HG03039 (cell line): ENCODE data around the gene GRB10.

Experiments used
- ATAC-seq: cut with Tn5 transposase; IDR thresholded peaks from one replicate; pipeline ENCODE4 v1.9.1; 2021; ENCODE audit warnings: mild to moderate bottlenecking, moderate library complexity; ENCODE audit not compliant: unreplicated experiment

The GRB10 gene

GRCh38 chr7:50674896-50675835, 107.5 kb downstream of the GRB10 start:
- no peak for ATAC-seq

- ATAC-seq, result no peak
Observed at GRCh38 chr7:50674299-50674698, 108.4 kb downstream of the GRB10 start.

DNA sequence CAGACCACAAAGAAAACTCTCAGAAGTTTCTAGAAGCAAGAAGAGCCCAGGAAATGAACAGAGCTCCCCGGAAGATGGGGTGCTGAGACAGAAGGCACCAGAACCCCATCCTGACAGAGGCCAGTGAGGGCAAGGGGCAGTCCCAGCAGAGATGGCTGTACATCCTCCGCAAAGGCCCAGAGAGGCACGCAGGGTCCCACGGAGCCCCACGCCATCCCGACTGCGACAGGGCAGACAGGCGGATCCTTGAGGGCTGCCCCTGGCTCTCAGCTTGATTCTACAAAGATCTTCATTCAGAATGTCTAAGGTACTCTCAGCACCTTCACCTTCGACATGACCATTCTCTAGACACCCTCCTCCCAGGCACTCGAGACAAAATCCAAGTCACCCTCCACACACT, 109.6 kb downstream of the GRB10 start:
- no peak for ATAC-seq

GRCh38 chr7:50672045-50672444, 110.7 kb downstream of the GRB10 start:
- ATAC-seq, result no peak

- ATAC-seq, result no peak
Observed at GRCh38 chr7:50671386-50671785, 111.3 kb downstream of the GRB10 start.

- no peak for ATAC-seq
Observed at GRCh38 chr7:50669890-50670289, 112.8 kb downstream of the GRB10 start.

DNA sequence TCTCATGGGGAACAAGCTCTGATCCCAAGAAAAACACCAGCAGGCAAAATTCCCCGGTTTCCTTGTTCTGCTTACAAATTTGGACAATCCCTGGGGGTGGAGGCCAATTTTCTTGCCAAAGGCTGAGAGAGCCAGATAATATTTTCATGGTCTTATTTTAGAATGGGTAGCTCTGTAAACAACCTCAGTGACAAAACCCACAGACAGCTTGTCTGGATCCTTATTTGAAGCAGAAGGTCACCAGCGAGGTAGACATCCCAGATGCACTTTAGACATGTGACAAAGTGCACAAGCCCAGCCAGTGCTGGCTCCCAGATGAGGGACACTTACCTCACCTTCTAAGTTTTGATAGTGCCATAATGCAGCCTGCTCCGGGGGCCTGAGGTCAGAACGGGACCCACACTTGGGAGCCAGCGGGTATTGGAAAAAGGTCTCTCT, 114.9 kb downstream of the GRB10 start:
- no peak for ATAC-seq

DNA sequence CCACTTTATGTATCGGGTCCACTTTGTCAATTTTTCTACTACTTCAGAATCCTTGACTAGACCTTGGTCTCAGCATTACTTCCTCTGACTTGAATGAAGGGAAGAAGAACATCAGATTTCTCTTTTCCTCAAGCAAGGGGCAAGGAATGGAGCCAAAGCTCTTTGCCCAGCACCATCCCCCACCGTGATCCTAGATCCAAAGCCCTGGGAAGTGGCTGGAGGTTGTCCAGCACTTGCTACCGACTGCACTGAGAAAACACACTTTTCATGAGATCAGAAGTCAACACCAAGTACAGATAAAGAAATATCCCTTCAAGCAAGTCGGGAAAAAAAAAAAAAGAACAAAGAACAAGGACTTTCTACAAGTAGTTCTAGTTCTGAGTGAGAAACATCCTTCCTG, 115.4 kb downstream of the GRB10 start:
- no peak for ATAC-seq

DNA sequence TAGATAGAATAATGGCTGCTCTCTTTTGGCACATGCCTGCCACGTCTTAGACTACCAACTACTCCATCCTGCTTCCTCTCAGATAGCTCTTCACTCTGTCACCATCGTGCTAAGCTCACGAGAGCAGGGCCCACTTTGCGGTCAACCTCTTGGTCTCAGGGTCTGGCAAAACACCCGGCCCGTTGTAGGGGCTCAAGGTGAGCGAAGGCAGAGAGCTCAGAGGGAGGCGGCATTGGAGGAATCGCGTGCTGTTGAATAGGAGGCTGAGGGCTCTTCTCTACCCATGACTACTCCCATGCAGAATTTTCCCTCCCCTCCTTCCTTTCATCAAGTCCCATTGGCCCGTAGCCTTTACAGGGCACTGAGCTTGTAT, 116.6 kb downstream of the GRB10 start:
- ATAC-seq, result no peak

DNA sequence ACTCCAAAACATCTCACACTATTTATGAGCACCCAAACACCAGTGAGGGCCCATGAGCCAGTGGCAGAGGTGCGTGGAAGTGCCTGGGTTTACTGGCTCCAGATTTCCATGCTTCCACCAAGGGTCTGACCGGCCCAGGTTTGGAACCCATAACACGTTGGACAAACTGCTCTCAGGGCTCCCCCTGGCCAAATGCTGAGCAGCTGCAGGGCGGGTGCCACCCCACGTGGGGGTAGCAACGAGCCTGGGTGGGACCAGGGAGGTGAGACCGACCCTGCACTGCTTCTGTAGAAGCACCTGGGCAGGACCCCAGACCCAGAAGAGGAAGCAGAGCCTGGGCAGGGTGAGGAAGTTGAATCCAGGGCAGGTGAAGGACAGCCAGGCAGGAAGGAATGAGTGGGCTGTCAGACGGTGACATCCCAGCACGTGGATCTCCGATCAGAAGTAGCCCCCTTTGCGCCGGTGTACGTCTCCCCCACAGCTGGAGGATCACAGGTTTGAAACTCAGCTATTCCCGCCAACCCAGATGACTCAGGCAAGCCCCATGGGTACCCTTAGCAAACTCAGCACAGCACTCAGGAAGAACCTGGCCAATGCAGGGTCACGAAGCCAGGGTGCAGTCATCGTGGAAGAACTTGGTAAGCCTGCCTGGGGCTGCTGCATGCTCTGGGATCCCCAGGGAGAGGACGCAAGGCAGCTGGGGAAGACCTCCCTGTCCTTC, 117.1 kb downstream of the GRB10 start:
- no peak for ATAC-seq

DNA sequence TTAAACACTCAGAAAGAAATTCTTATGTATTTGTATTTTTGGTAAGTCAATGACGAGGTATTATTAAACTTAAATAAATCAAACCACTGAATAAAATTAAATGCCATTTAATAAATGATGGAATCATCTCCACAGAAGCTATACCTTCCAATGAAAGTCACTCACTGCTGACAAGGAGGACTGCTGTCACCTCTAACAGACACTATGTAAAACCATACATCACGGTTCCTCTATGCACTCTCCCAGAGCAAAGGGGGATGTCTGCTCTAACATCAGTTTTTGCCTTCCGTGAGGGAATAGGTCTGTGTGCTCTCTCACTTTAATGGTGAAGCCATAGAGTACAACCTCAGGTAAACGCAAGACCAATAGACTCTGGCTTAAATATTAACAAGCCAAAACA, 117.8 kb downstream of the GRB10 start:
- ATAC-seq, result peak; percentile 27

GRCh38 chr7:50664461-50664922, 118.2 kb downstream of the GRB10 start:
- ATAC-seq, result peak; percentile 62

DNA sequence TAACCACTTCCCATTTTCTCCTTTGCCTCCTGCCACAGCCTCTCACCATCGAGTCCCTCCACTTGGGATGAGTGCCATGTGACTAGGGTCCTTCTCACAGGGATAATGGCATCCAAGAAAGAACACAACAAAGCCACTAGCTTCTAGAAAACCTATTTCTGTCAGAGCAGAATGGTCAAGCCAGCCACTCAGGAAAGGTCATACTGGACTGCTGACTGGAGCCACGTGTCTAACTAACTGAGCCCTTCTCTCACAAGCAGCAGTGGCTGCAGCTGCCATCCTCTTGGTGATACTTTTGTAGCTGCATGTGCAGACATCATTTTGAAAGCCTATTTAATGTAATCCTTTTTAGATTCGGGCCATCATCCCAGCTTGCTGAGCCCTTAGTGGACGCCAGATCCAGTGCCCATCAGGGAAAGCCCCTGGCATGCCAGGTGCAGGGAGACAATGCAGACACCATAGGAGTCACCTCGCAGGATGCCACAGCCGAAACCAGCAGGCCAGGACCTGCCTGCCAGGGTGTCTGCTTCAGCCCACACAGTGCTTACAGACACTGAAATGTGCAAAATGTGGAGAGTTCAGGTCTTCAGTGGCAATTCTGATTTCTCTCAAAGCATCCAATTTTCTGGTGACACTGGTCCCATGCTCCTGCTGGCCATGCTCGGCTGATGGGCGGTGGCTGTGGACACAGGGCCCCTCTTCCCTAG, 119.1 kb downstream of the GRB10 start:
- no peak for ATAC-seq

DNA sequence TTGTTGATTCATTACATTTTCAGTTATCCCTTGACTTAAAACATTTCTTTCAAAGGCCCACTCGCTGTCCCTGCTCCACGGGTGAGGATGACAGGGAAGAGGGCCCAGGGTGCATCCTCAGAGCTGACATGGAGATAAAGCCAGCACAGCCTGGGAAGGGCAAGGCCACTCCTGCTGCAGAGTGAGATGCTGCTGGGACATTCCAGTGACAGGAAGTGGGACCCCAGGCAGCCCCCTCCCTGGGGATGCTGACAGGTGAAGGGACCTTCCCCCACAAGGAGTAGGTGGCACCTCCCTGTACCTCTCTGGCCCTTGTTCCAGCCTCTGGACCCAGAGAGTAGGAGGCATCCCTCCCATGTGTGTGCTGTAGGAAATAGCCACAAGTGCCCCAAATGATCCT, 119.7 kb downstream of the GRB10 start:
- no peak for ATAC-seq

DNA sequence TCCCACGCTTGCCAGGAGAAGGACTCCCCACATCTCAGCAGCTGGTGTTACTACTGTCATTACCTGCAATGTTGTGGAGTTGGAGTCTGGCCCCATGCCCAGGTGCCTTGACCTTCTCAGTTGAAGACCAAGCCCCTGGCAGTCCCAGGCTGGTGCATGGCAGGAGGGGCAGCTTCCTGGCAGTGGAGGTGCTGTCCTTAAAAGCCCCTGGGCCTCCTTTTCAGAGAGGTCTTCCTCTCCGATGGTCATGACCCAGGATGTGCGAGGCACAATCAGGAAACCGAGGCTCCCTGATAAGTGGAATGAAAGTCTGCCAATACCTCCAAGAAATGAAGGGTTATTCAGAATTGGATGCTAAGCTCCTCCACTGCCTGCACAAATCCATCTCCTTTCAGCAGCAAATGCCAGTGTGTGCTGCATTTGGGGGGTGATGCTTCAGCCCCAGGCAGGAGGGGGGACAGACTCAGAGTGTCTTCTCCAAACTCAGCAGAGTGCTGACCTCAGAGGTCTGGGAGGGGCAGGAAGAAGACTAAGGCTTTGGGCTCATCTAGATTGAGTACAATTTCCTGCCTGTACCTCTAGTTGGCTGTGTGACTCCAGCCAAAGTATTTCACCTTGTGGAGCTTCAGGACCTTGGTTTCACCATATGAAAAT, 120.5 kb downstream of the GRB10 start:
- no peak for ATAC-seq

DNA sequence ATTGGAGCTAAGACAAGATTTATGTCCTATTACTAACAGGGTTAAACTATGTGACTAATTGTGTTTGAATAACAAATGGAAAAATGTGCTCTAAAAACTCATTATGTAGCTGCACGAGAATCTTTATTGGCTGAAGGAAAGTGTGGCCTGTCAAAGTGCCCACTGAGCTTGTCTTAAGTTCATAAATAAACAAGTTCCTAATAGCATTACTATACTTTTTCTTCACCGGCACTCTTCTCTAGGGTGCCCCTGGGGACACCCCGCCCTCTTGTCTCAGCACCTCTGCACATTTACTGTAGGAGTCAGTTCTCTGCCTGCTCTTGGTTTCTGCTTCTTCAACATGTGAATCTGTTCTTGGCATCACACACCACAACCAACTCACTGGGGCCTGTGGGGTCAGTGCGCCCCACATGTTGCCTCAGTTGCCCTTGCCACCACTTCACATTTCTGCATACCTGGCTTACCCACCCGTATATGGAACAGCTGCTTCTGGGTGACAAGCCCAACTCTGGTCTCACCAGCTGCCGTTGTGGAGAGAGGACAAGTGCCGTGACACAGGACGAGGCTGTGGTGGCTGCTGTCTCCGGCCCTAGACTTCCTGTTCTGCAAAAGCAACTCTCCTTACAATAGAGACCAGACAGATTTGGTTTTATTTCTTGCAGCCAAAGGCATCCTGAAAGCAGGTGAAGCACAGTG, 121.2 kb downstream of the GRB10 start:
- peak; percentile 44 for ATAC-seq

DNA sequence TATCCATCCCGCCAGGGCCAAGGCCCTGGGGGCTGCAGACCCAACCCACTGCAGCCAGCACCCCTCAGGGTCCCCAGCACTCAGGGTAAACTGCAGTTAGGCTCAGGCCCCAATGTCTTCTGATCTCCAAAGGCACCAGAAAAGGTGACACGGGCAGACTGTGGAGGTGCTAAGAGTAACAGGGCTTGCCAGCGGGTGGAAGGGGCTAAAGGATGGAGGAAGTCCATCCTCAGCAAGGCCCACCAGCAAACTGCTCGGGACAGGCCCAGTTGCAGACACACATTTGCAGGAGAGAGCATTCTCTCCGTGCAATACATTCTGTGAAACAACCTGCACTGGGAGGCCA, 121.9 kb downstream of the GRB10 start:
- ATAC-seq, result no peak

- ATAC-seq, result no peak
Observed at GRCh38 chr7:50660040-50660829, 122.5 kb downstream of the GRB10 start.

DNA sequence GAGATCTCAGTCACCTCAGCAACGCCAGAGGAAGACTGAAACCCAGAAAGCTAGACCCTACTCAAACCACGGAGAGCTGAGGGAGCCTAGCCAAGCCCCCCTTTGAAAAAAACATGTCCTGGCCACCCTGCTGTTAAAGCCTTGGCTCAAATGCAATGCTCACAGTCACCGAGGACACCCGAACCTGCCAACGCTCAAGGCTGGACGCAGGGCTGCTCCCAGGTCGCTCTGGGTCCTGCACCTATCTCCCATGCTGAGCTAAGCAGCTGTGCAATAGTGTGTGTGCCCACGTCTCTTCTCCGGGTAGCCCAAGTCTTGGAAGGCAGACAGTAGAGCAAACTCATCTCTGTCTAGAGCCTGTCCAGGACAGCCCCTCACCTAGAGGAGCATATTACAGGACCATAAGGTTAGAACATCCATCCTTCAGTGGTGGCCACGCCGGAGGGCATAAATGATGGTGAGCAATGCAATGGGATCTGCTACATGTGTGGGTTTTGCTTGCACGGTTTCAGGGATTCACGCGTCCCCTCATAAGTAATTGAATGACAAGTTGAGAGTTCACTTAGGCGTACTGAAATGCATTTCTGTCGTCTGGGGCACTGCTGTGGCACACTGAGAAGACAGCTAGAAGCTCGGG, 123.2 kb downstream of the GRB10 start:
- no peak for ATAC-seq
